IPS DF 4.7 (cell line): ENCODE measurements around the gene ASAP2.

Source experiments
- DNase-seq: peaks from one replicate; pipeline ENCODE4 v3.0.0-alpha.2; 2013; ENCODE audit warnings: low spot score; ENCODE audit errors: extremely low read depth

Gene ASAP2

GRCh38 chr2:9179572-9180201 lies 26.9 kb upstream of the ASAP2 start:
- no peak for DNase-seq

GRCh38 chr2:9184361-9184760 lies 22.3 kb upstream of the ASAP2 start:
- no peak for DNase-seq

GRCh38 chr2:9187620-9188214 lies 18.9 kb upstream of the ASAP2 start:
- no peak for DNase-seq

GRCh38 chr2:9188823-9189222 lies 17.8 kb upstream of the ASAP2 start:
- DNase-seq = no peak

- no peak for DNase-seq
Measured at GRCh38 chr2:9189901-9190300, 16.7 kb upstream of the ASAP2 start.

GRCh38 chr2:9191041-9191481 lies 15.6 kb upstream of the ASAP2 start:
- DNase-seq = no peak

GRCh38 chr2:9192712-9193111 lies 13.9 kb upstream of the ASAP2 start:
- DNase-seq = no peak

- DNase-seq = no peak
Measured at GRCh38 chr2:9194352-9194751, 12.3 kb upstream of the ASAP2 start.

- DNase-seq = no peak
Measured at GRCh38 chr2:9196637-9197036, 10.0 kb upstream of the ASAP2 start.

GRCh38 chr2:9197916-9198315 lies 8.7 kb upstream of the ASAP2 start:
- no peak for DNase-seq

- DNase-seq = no peak
Measured at GRCh38 chr2:9199716-9200632, 6.6 kb upstream of the ASAP2 start.

- DNase-seq = no peak
Measured at GRCh38 chr2:9200633-9201015, 6.0 kb upstream of the ASAP2 start.

- no peak for DNase-seq
Measured at GRCh38 chr2:9201185-9201891, 5.3 kb upstream of the ASAP2 start.

GRCh38 chr2:9203006-9203405 lies 3.6 kb upstream of the ASAP2 start:
- no peak for DNase-seq

- DNase-seq = no peak
Measured at GRCh38 chr2:9203876-9204275, 2.7 kb upstream of the ASAP2 start.

GRCh38 chr2:9204939-9205338 lies 1.7 kb upstream of the ASAP2 start:
- DNase-seq = no peak

- DNase-seq = no peak
Measured at GRCh38 chr2:9205486-9205885, 1.1 kb upstream of the ASAP2 start.

GRCh38 chr2:9206991-9207640 lies 504 bp downstream of the ASAP2 start:
- no peak for DNase-seq

GRCh38 chr2:9207641-9208311 lies 1.2 kb downstream of the ASAP2 start:
- no peak for DNase-seq

GRCh38 chr2:9208875-9209274 lies 2.3 kb downstream of the ASAP2 start:
- DNase-seq = no peak

- DNase-seq = no peak
Measured at GRCh38 chr2:9210030-9210429, 3.4 kb downstream of the ASAP2 start.
